Neutrophil (primary cell): ENCODE data around the gene GSTO2.

Source experiments
- H3K27ac ChIP-seq: fragments of 200-600 bp; sonication (generic); 2 replicates; pipeline ENCODE4 v1.5.1; 2016; ENCODE audit warnings: mild to moderate bottlenecking, moderate library complexity
- H3K27me3 ChIP-seq: fragments of 200-600 bp; sonication (generic); 2 replicates; pipeline ENCODE4 v1.6.0; 2016; ENCODE audit warnings: mild to moderate bottlenecking
- H3K36me3 ChIP-seq: fragments of 200-600 bp; sonication (generic); 2 replicates; pipeline ENCODE4 v1.5.1; 2017
- H3K4me1 ChIP-seq, 2 experiments: fragments of 200-600 bp in 1 of 2; sonication (generic) in 1 of 2; 1 replicate in 1 of 2; 2 replicates in 1 of 2; pipeline versions ENCODE4 v1.5.1 to v1.6.1; 2013 to 2016; ENCODE audit warnings: low read depth in 1 of 2, low read length in 1 of 2, mild to moderate bottlenecking in 1 of 2, moderate library complexity in 1 of 2; ENCODE audit not compliant: control insufficient read depth in 1 of 2, insufficient read depth in 1 of 2
- H3K4me3 ChIP-seq, 2 experiments: fragments of 200-600 bp in 1 of 2; sonication (generic) in 1 of 2; 1 replicate in 1 of 2; 2 replicates in 1 of 2; pipeline ENCODE4 v1.5.1; 2013 to 2016; ENCODE audit warnings: low read depth in 1 of 2, low read length in 1 of 2, mild to moderate bottlenecking in 1 of 2, moderate library complexity in 1 of 2
- H3K9me3 ChIP-seq: fragments of 200-600 bp; sonication (generic); 2 replicates; pipeline ENCODE4 v1.5.1; 2016
- TF ChIP-seq, protein P1 (sequence below): fragments of 200-600 bp; sonication (generic); IDR thresholded peaks from 2 replicates; pipeline ENCODE4 v1.5.1; 2016; ENCODE audit warnings: antibody characterized with exemption

The GSTO2 gene

DNA sequence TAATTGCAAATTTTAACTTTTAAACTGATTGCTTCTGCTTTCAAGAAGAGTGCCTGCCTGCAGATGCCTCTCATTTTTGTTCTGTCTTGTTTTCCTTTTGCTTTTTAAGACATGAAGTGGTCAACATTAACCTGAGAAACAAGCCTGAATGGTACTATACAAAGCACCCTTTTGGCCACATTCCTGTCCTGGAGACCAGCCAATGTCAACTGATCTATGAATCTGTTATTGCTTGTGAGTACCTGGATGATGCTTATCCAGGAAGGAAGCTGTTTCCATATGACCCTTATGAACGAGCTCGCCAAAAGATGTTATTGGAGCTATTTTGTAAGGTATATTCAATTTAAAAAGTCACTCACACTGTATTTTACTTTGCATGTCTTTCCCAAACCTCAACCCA, 8.8 kb downstream of the GSTO2 start:
- Histone ChIP-seq H3K36me3 (no peaks in the 10 kb centered on the region), H3K4me1 (peaks cover 8 to 14% of the 10 kb centered on the region in 2 experiments), H3K27me3 (peaks cover 22% of the 10 kb centered on the region), H3K27ac (no peak overlapping the region), H3K9me3 (no peaks in the 10 kb centered on the region), H3K4me3 (no peak overlapping the region)
- TF ChIP-seq, protein P1, sequence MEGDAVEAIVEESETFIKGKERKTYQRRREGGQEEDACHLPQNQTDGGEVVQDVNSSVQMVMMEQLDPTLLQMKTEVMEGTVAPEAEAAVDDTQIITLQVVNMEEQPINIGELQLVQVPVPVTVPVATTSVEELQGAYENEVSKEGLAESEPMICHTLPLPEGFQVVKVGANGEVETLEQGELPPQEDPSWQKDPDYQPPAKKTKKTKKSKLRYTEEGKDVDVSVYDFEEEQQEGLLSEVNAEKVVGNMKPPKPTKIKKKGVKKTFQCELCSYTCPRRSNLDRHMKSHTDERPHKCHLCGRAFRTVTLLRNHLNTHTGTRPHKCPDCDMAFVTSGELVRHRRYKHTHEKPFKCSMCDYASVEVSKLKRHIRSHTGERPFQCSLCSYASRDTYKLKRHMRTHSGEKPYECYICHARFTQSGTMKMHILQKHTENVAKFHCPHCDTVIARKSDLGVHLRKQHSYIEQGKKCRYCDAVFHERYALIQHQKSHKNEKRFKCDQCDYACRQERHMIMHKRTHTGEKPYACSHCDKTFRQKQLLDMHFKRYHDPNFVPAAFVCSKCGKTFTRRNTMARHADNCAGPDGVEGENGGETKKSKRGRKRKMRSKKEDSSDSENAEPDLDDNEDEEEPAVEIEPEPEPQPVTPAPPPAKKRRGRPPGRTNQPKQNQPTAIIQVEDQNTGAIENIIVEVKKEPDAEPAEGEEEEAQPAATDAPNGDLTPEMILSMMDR = no peak

DNA sequence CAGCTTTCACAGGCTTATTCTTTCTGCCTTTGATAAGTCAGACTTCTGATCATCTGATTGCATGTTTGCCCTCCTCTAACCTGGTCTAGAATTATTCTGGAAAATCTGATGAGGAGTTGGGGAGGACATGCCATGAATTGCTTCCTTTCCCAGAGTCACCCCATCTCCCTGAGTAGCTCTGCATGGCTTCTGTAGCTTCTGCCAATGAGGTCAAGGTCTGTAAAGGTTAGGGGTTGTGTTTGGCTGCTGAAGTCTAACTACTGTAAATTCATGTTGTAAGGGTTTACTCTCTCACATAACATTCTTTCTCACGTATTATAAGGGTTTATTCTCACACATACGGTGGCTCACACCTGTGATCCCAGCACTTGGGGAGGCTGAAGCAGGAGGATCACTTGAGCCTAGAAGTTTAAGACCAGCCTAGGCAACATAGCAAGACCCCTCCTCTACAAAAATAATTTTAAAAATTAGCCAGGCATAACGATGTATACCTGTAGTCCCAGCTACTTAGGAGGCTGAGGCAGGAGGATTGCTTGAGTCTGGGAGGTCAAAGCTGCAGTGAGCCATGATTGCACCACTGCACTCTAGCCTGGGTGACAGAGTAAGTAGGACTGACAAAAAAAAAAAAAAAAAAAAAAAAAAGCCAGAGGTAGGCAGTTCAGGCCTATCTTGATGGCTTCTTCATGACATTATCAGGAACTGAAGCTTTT, 10.7 kb downstream of the GSTO2 start:
- TF ChIP-seq, protein P1 = no peak
- Histone ChIP-seq H3K27me3 (peaks cover 19% of the 10 kb centered on the region), H3K27ac (no peak overlapping the region), H3K4me1 (peaks cover 4 to 10% of the 10 kb centered on the region in 2 experiments), H3K4me3 (no peak overlapping the region), H3K9me3 (no peaks in the 10 kb centered on the region), H3K36me3 (no peaks in the 10 kb centered on the region)

DNA sequence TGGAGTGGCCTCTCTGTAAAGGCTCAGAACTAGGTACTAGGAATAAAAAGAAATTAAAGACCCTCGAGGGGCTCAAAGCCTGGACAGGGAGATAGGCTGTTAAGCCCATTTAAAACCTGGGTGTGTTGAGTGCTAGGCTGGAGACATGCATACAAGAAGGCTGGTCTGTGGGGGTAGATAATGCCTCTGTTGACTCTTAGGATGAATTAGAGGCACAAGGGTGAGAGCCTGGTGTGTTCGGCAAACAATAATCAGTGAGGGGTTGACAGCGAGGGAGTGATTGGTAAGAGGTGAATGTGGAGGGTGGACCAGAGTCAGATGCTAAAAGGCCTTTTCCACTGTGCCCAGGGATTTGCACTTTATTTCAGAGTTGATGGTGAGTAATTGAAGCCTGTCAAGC, 12.7 kb downstream of the GSTO2 start:
- Histone ChIP-seq H3K27ac (no peak overlapping the region), H3K4me3 (no peak overlapping the region), H3K9me3 (no peaks in the 10 kb centered on the region), H3K4me1 (peaks cover 0 to 6% of the 10 kb centered on the region in 2 experiments), H3K27me3 (no peaks in the 10 kb centered on the region), H3K36me3 (no peaks in the 10 kb centered on the region)
- TF ChIP-seq, protein P1 = no peak

DNA sequence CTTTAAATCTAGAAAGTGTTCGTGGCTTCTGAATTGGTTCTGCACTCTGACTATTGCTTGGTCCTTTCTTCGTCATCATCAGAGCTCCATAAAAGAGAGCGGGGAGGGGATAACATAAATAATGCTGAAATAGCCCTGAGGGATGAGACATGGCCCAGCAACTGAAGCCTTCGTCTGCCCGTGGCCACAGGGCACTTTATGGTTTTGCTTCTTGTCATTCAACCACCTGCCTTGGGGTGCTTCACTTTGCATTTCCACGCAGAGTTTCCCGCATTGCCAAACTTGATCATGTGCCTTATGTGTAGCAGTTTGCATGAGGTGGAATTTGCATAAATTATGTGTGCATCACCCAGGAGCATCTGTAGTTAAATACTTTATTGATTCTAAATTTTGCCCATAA, 15.9 kb downstream of the GSTO2 start:
- TF ChIP-seq, protein P1 = no peak
- Histone ChIP-seq H3K36me3 (no peaks in the 10 kb centered on the region), H3K4me1 (no peaks in the 10 kb centered on the region), H3K27me3 (peaks cover 11% of the 10 kb centered on the region), H3K4me3 (no peak overlapping the region), H3K27ac (no peak overlapping the region), H3K9me3 (no peaks in the 10 kb centered on the region)

DNA sequence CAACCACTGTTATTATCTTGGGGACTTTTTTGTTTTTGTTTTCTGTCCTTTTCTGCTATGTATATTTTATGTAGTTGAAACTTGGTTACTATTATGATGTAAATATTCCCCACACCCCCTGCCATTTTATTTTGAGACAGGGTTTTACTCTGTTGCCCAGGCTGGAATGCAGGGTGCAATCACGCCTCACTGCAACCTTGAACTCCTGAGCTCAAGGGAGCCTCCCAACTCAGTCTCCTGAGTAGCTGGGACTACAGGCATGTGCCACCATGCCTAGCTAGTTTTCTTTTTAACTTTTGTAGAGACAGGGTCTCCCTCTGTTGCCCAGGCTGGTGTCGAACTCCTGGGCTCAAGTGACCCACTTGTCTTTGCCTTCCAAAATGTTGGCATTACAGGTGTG, 18.0 kb downstream of the GSTO2 start:
- Histone ChIP-seq H3K36me3 (no peaks in the 10 kb centered on the region), H3K9me3 (no peaks in the 10 kb centered on the region), H3K27ac (no peak overlapping the region), H3K4me1 (peaks cover 11 to 12% of the 10 kb centered on the region in 2 experiments), H3K27me3 (peaks cover 11% of the 10 kb centered on the region), H3K4me3 (no peak overlapping the region)
- TF ChIP-seq, protein P1 = no peak
